Hematopoietic multipotent progenitor cell (in vitro differentiated cells): ENCODE measurements around the gene PRKG2. TPM values are rescaled to one million over a fixed set of nuclear protein-coding genes. Genes with fewer than 3 reads are reported as not detected.
A peak's percentile ranks its signal among the peaks of the same experiment; 100 is the strongest.

Experiments used
- DNase-seq, 3 donors: peaks; one replicate each; pipeline ENCODE4 v3.0.0-alpha.2; 2011 to 2015; ENCODE audit warnings: low read depth in 2 of 3, low spot score in 2 of 3
- total RNA-seq: library from RNA; depleted of rRNA; stranded (reverse); fragments of >200 nt; gene quantifications from one replicate; pipeline ENCODE4 v1.2.3, GENCODE V29; 2012

PRKG2 gene
- total RNA-seq, 1 donor = 21.0 TPM

- no peak for DNase-seq
These were observed 102.0 kb downstream of the PRKG2 start for GRCh38 chr4:81113024-81113423.

GRCh38 chr4:81109356-81109755 lies 105.7 kb downstream of the PRKG2 start:
- no peak for DNase-seq

- peak in 1 of 3 donors; percentile 14 for DNase-seq
These were observed 108.9 kb downstream of the PRKG2 start for GRCh38 chr4:81106150-81106549.

- no peak for DNase-seq
These were observed 112.9 kb downstream of the PRKG2 start for GRCh38 chr4:81102107-81102506.

- no peak for DNase-seq
These were observed 118.5 kb downstream of the PRKG2 start for GRCh38 chr4:81096566-81096965.

GRCh38 chr4:81095389-81095788 lies 119.6 kb downstream of the PRKG2 start:
- no peak for DNase-seq

GRCh38 chr4:81093720-81094401 lies 121.2 kb downstream of the PRKG2 start:
- DNase-seq = no peak

GRCh38 chr4:81085979-81086378 lies 129.0 kb downstream of the PRKG2 start:
- DNase-seq = no peak

- DNase-seq = no peak
These were observed 129.7 kb downstream of the PRKG2 start for GRCh38 chr4:81085291-81085690.

GRCh38 chr4:81084634-81085033 lies 130.4 kb downstream of the PRKG2 start:
- DNase-seq = no peak

GRCh38 chr4:81084029-81084428 lies 131.0 kb downstream of the PRKG2 start:
- DNase-seq = no peak

- DNase-seq = no peak
These were observed 133.9 kb downstream of the PRKG2 start for GRCh38 chr4:81081156-81081555.

- DNase-seq = no peak
These were observed 144.0 kb downstream of the PRKG2 start for GRCh38 chr4:81071013-81071412.

GRCh38 chr4:81069706-81070331 lies 145.2 kb downstream of the PRKG2 start:
- DNase-seq = peak; percentile 40 to 93 (median 78)

GRCh38 chr4:81065446-81065845 lies 149.6 kb downstream of the PRKG2 start:
- DNase-seq = no peak

- DNase-seq = no peak
These were observed 153.0 kb downstream of the PRKG2 start for GRCh38 chr4:81062001-81062400.

GRCh38 chr4:81061344-81061730 lies 153.7 kb downstream of the PRKG2 start:
- no peak for DNase-seq

GRCh38 chr4:81060587-81061343 lies 154.3 kb downstream of the PRKG2 start:
- DNase-seq = no peak

GRCh38 chr4:81058621-81059020 lies 156.4 kb downstream of the PRKG2 start:
- DNase-seq = no peak

- peak in 2 of 3 donors; percentile 47 to 79 for DNase-seq
These were observed 162.6 kb downstream of the PRKG2 start for GRCh38 chr4:81052119-81053068.

GRCh38 chr4:81049907-81050306 lies 165.1 kb downstream of the PRKG2 start:
- DNase-seq = no peak
